Measurements from ENCODE around the gene LIN7B. TPM values are rescaled to one million over a fixed set of nuclear protein-coding genes. Genes with fewer than 3 reads are reported as not detected.

Gene LIN7B
- total RNA-seq, 2 experiments from 2014 or later: 2.1 to 4.4 TPM

DNA sequence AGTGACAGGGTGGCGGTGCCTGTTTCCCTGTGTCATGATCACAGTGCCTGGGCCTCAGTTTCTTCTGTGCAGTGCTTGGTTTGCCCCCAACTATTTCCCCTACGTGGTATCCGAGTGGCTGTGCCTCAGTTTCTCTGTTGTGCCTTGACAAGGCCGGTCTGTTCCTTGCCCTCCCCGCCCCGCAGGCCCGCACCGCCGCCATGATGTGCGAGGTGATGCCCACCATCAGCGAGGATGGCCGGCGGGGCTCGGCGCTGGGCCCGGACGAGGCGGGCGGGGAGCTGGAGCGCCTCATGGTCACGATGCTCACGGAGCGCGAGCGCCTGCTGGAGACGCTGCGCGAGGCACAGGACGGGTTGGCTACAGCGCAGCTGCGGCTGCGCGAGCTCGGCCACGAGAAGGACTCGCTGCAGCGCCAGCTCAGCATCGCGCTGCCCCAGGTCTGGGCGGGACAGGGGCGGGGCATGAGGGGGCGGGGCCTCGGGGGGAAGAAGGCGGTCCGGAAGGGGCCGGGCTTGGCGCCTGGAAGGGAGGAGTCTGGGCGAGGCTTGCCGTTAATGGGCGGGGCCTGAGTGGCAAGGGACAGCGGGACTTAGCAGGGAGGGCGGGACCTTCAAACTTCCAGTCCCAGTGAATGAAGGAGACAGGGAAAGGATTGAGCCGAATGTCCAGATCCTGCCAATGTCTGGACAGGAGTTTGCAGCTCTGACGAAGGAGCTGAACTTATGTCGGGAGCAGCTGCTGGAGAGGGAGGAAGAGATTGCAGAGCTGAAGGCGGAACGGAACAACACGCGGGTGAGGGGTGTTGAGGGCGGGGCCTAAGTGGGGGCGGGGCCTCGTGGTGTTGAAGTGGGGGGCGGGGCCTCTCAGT lies 13.7 kb downstream of the LIN7B start:
- Mint-ChIP-seq H3K27ac (peak overlapping the region; percentile 87), H3K4me1 (ENCODE audit: low read depth) (peaks cover 8% of the 10 kb centered on the region), H3K4me3 (peak overlapping the region; percentile 82), H3K36me3 (ENCODE audit: low read depth) (peaks cover 1% of the 10 kb centered on the region), H3K27me3 (no peaks in the 10 kb centered on the region), H3K9me3 (no peaks in the 10 kb centered on the region)
- TF ChIP-seq, protein P1, sequence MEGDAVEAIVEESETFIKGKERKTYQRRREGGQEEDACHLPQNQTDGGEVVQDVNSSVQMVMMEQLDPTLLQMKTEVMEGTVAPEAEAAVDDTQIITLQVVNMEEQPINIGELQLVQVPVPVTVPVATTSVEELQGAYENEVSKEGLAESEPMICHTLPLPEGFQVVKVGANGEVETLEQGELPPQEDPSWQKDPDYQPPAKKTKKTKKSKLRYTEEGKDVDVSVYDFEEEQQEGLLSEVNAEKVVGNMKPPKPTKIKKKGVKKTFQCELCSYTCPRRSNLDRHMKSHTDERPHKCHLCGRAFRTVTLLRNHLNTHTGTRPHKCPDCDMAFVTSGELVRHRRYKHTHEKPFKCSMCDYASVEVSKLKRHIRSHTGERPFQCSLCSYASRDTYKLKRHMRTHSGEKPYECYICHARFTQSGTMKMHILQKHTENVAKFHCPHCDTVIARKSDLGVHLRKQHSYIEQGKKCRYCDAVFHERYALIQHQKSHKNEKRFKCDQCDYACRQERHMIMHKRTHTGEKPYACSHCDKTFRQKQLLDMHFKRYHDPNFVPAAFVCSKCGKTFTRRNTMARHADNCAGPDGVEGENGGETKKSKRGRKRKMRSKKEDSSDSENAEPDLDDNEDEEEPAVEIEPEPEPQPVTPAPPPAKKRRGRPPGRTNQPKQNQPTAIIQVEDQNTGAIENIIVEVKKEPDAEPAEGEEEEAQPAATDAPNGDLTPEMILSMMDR (IDR thresholded peaks at IDR 0.05): no peak
- ChIA-PET CTCF (interaction anchor here (1.0 to 3.7 kb wide), 6 partner anchors 14 to 340 kb away, joined by 3 to 17 read pairs (median 9); partner anchors contain the start of gene LIN7B), POLR2A (interaction anchor here (0.9 to 2.8 kb wide), 5 partner anchors 8 to 41 kb away, joined by 3 to 11 read pairs (median 4); partner anchors contain the start of genes LIN7B and PPFIA3)
- DNase-seq: peak; percentile 95
- intact Hi-C loops (cut with micrococcal nuclease): no loop called here
- ATAC-seq: peak; percentile 98

DNA sequence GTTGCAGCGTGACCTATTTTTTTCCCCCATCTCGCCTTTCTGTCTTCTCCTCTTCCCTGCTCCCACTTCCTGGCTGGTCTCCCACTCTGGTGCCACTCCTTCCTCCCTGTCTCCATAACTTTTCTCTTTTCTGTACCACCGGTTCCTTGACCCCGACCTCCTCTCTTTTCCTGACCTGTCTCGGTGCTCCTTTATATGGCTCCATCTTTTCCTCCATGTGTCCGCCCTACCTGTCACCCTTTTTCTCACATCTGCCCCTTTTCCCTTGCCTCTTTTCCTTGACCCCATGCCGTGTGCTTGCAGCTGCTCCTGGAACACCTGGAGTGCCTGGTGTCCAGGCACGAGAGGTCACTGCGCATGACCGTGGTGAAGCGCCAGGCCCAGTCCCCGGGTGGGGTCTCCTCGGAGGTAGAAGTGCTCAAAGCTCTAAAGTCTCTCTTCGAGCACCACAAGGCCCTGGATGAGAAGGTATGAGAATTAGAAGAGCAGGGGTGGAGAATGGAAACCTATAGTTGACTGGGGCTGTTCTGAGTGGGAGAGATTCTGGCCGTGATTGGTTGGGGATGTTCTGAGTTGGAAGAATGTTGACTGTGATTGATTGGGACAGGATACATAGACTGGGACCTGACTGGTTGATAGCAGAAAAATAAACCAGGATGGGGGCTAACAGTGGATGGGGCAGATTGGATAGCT lies 14.5 kb downstream of the LIN7B start:
- DNase-seq (no peak), ATAC-seq (no peak)
- Mint-ChIP-seq H3K4me1 (ENCODE audit: low read depth) (peaks cover 13% of the 10 kb centered on the region), H3K36me3 (ENCODE audit: low read depth) (peaks cover 1% of the 10 kb centered on the region), H3K9me3 (no peaks in the 10 kb centered on the region), H3K27ac (peak overlapping the region; percentile 52), H3K4me3 (peak overlapping the region; percentile 82), H3K27me3 (no peaks in the 10 kb centered on the region)
- ChIA-PET POLR2A (interaction anchor here (1.0 to 2.8 kb wide), 4 partner anchors 9 to 23 kb away, joined by 3 to 11 read pairs (median 6); partner anchors contain the start of genes LIN7B and PPFIA3), CTCF (interaction anchor here (0.6 to 3.7 kb wide), 7 partner anchors 15 to 341 kb away, joined by 3 to 17 read pairs (median 5); partner anchors contain the start of gene LIN7B)
- intact Hi-C loops (cut with micrococcal nuclease): no loop called here
- TF ChIP-seq, protein P1 (IDR thresholded peaks at IDR 0.05): no peak

DNA sequence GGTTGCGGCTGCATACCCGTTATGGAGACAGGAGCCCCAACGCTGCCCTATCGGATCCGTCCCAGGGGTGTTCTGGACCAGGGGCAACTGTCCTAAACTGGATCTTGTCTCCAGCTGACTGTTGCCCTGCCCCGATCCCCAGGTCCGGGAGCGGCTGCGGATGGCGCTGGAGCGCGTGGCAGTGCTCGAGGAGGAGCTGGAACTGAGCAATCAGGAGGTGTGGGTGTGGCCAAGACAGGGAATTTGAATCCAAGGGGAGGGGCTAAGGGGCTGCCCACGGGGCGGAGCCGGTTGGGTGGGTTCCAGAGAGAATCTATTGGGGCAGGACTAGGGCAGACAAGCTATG lies 15.0 kb downstream of the LIN7B start:
- H3K9me3 Mint-ChIP-seq: no peaks in the 10 kb centered on the region
- ATAC-seq: no peak
- no peak overlapping the region for H3K4me3 Mint-ChIP-seq
- intact Hi-C loops (cut with micrococcal nuclease): no loop called here
- H3K4me1 Mint-ChIP-seq (ENCODE audit: low read depth): peaks cover 15% of the 10 kb centered on the region
- H3K27ac Mint-ChIP-seq: no peak overlapping the region
- no peak for DNase-seq
- TF ChIP-seq, protein P1 (IDR thresholded peaks at IDR 0.05): no peak
- H3K27me3 Mint-ChIP-seq: peaks cover under 1% of the 10 kb centered on the region
- ChIA-PET CTCF (interaction anchor here (0.6 to 3.7 kb wide), 7 partner anchors 15 to 342 kb away, joined by 3 to 17 read pairs (median 5); partner anchors contain the start of gene LIN7B), POLR2A (interaction anchor here (1.4 to 2.8 kb wide), 4 partner anchors 11 to 24 kb away, joined by 3 to 11 read pairs (median 8); partner anchors contain the start of gene LIN7B)
- H3K36me3 Mint-ChIP-seq (ENCODE audit: low read depth): peaks cover 1% of the 10 kb centered on the region

DNA sequence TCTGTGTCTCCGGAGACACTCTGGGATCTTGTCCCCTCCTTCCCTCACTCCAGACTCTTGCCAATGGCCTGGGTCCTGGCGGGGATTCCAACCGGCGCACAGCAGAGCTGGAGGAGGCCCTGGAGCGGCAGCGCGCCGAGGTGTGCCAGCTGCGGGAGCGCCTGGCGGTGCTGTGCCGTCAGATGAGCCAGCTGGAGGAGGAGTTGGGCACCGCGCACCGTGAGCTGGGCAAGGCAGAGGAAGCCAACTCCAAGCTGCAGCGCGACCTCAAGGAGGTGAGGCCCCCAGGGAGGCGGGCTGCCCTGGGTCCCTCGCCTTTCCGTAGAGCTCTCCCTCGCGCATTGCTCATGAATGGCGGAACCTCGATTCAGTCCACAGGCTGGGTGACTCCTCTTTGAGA lies 16.2 kb downstream of the LIN7B start:
- no peak overlapping the region for H3K4me3 Mint-ChIP-seq
- TF ChIP-seq, protein P1 (IDR thresholded peaks at IDR 0.05): no peak
- POLR2A ChIA-PET: interaction anchor here (1.5 kb wide), 1 partner anchor 10 kb away, joined by 6 read pairs; no protein-coding TSS in a partner anchor
- ATAC-seq: no peak
- no peak for DNase-seq
- peaks cover 4% of the 10 kb centered on the region for H3K27me3 Mint-ChIP-seq
- H3K4me1 Mint-ChIP-seq (ENCODE audit: low read depth): peaks cover 17% of the 10 kb centered on the region
- intact Hi-C loops (cut with micrococcal nuclease): no loop called here
- CTCF ChIA-PET: interaction anchor here (2.1 to 7.0 kb wide), 5 partner anchors 15 to 69 kb away, joined by 5 to 35 read pairs (median 16); partner anchors contain the start of gene LIN7B
- no peaks in the 10 kb centered on the region for H3K9me3 Mint-ChIP-seq
- H3K36me3 Mint-ChIP-seq (ENCODE audit: low read depth): peaks cover 1% of the 10 kb centered on the region
- no peak overlapping the region for H3K27ac Mint-ChIP-seq
